A549 (cell line): Measurements from ENCODE around the gene SLU7. TPM values are rescaled to one million over a fixed set of nuclear protein-coding genes. Genes with fewer than 3 reads are reported as not detected.

Experiments
- ATAC-seq, 2 experiments: fragments of 200-7000 bp in 1 of 2; fragments of >200 bp in 1 of 2; cut with Nextera tagmentation in 1 of 2; cut with Tn5 transposase in 1 of 2; 3 replicates each; pipeline versions ENCODE4 v1.8.0 to v1.9.1; 2018 to 2020; ENCODE audit warnings: mild to moderate bottlenecking in 1 of 2, moderate library complexity in 1 of 2
- CTCF ChIA-PET: fragments of 300-600 bp; sonication (Branson Sonifier 250); formaldehyde crosslinking; extraction: SDS; loops from one replicate; lab custom pipeline; 2021; ENCODE audit warnings: antibody characterized with exemption, inconsistent platforms; lab: Yijun Ruan, JAX
- POLR2A ChIA-PET: fragments of 350-600 bp; formaldehyde crosslinking; extraction: SDS; loops from one replicate; lab custom pipeline; 2021; ENCODE audit warnings: antibody characterized with exemption, inconsistent platforms; lab: Yijun Ruan, JAX
- DNase-seq, 2 experiments: peaks; one replicate each; pipeline versions ENCODE4 v3.0.0 to v3.0.0-alpha.2; 2011 to 2016; ENCODE audit warnings: low read depth in 1 of 2, low spot score in 1 of 2
- FAIRE-seq: peaks from 2 replicates; lab custom pipeline; 2011; peaks lifted over from hg19 to GRCh38; lab: Jason Lieb, UNC
- H3K27ac ChIP-seq, 2 experiments: fragments of >200 bp; sonication (Bioruptor Twin); formaldehyde crosslinking; 3 replicates each; pipeline ENCODE4 v1.5.1; 2016 to 2017
- H3K4me1 ChIP-seq: fragments of >200 bp; sonication (Bioruptor Twin); formaldehyde crosslinking; 3 replicates; pipeline ENCODE4 v1.6.1; 2016
- H3K4me2 ChIP-seq: fragments of >200 bp; sonication (Bioruptor Twin); formaldehyde crosslinking; 3 replicates; pipeline ENCODE4 v1.6.1; 2016
- H3K4me3 ChIP-seq: fragments of >200 bp; sonication (Bioruptor Twin); formaldehyde crosslinking; 3 replicates; pipeline ENCODE4 v1.5.1; 2016
- H3K9me3 ChIP-seq: fragments of >200 bp; sonication (Bioruptor Twin); formaldehyde crosslinking; 3 replicates; pipeline ENCODE4 v1.6.1; 2016
- CHD4 ChIP-seq: fragments of 200-600 bp; sonication (generic); IDR thresholded peaks from 2 replicates; pipeline ENCODE4 v1.6.1; 2016; ENCODE audit warnings: antibody characterized with exemption, mild to moderate bottlenecking, borderline replicate concordance
- EHMT2 ChIP-seq: fragments of 200-600 bp; sonication (generic); IDR thresholded peaks from 2 replicates; pipeline ENCODE4 v1.6.1; 2016; ENCODE audit warnings: antibody characterized with exemption, low read depth, mild to moderate bottlenecking, moderate library complexity
- ESRRA ChIP-seq: fragments of 150-350 bp; IDR thresholded peaks from 2 replicates; pipeline ENCODE4 v1.6.1; 2014; ENCODE audit warnings: mild to moderate bottlenecking, low read length, borderline replicate concordance
- FOSB ChIP-seq: fragments of 250-450 bp; sonication (Bioruptor Pico); IDR thresholded peaks from 2 replicates; pipeline ENCODE4 v1.5.0; 2020; ENCODE audit warnings: mild to moderate bottlenecking, moderate library complexity
- FOXS1 ChIP-seq: fragments of 250-450 bp; sonication (Bioruptor Pico); IDR thresholded peaks from 2 replicates; pipeline ENCODE4 v1.5.0; 2020; ENCODE audit warnings: mild to moderate bottlenecking, moderate library complexity
- GATA3 ChIP-seq: IDR thresholded peaks from 2 replicates; pipeline ENCODE4 v1.6.1; 2012; ENCODE audit warnings: borderline replicate concordance
- HEYL ChIP-seq: fragments of 250-450 bp; sonication (Bioruptor Pico); IDR thresholded peaks from 2 replicates; pipeline ENCODE4 v1.8.0; 2021; ENCODE audit warnings: mild to moderate bottlenecking, moderate library complexity
- MAZ ChIP-seq: fragments of 150-350 bp; IDR thresholded peaks from 2 replicates; pipeline ENCODE4 v1.6.1; 2014; ENCODE audit warnings: antibody characterized with exemption, low read depth, low read length, borderline replicate concordance
- MYC ChIP-seq: IDR thresholded peaks from 2 replicates; pipeline ENCODE4 v1.6.1; 2012; ENCODE audit warnings: mild to moderate bottlenecking, inconsistent platforms, low read length, improper control_type of control experiment, borderline replicate concordance
- NFE2L2 ChIP-seq: fragments of 150-350 bp; conservative IDR thresholded peaks from 2 replicates; pipeline ENCODE4 v1.6.1; 2014; ENCODE audit warnings: low read length
- PHF8 ChIP-seq: fragments of 200-600 bp; sonication (generic); IDR thresholded peaks from 2 replicates; pipeline ENCODE4 v1.6.1; 2016; ENCODE audit warnings: low read depth, mild to moderate bottlenecking, antibody characterized with exemption, moderate library complexity, borderline replicate concordance
- POLR2AphosphoS2 ChIP-seq: conservative IDR thresholded peaks from 2 replicates; pipeline ENCODE4 v1.6.1; 2012; ENCODE audit warnings: low read length, improper control_type of control experiment, inconsistent platforms
- RCOR1 ChIP-seq: fragments of 150-350 bp; IDR thresholded peaks from 2 replicates; pipeline ENCODE4 v1.6.1; 2014; ENCODE audit warnings: antibody characterized with exemption, low read length, low read depth
- SMC3 ChIP-seq: fragments of >200 bp; sonication (Bioruptor Twin); formaldehyde crosslinking; IDR thresholded peaks from 3 replicates; pipeline ENCODE4 v1.6.1; 2018; ENCODE audit warnings: inconsistent platforms
- WGBS: methylation state at CpG from one replicate; pipeline ENCODE4 v1.1.6; 2017; ENCODE audit errors: missing lambda C conversion rate; 5-methylcytosine and 5-hydroxymethylcytosine counted together
- polyA plus RNA-seq, 4 experiments: library from polyadenylated mRNA; depleted of rRNA in 3 of 4; stranded (reverse); fragments of >200 nt; fragmentation: RNase III in 1 of 4; extraction: RNeasy Plus Mini Kit Qiagen cat#74134 plus additional on column Dnase treatment in 1 of 4; gene quantifications; 2 replicates in 3 of 4; 3 replicates in 1 of 4; pipeline ENCODE4 v1.2.3, GENCODE V29; 2011 to 2017
- TF ChIP-seq, protein P1 (sequence below): fragments of >200 bp; sonication (Bioruptor Twin); formaldehyde crosslinking; IDR thresholded peaks from 2 replicates; pipeline ENCODE4 v1.6.1; 2016
- TF ChIP-seq, protein P2 (sequence below): IDR thresholded peaks from 2 replicates; pipeline ENCODE4 v1.6.1; 2012
- TF ChIP-seq, protein P3 (sequence below): fragments of >200 bp; sonication (Bioruptor Twin); formaldehyde crosslinking; IDR thresholded peaks from 3 replicates; pipeline ENCODE4 v1.5.1; 2016
- TF ChIP-seq, protein P4 (sequence below): fragments of 200-600 bp; sonication (generic); IDR thresholded peaks from 2 replicates; pipeline ENCODE4 v1.6.1; 2016; ENCODE audit warnings: antibody characterized with exemption, mild to moderate bottlenecking, moderate library complexity
- TF ChIP-seq, protein P5 (sequence below): fragments of 250-450 bp; sonication (Bioruptor Pico); IDR thresholded peaks from 2 replicates; pipeline ENCODE4 v1.5.0; 2020; ENCODE audit warnings: low read depth, mild to moderate bottlenecking, moderate library complexity

Gene SLU7
- polyA plus RNA-seq, 2 of the 4 experiments (the other 2 are of a cell fraction) = 67.0 to 75.5 TPM

DNA sequence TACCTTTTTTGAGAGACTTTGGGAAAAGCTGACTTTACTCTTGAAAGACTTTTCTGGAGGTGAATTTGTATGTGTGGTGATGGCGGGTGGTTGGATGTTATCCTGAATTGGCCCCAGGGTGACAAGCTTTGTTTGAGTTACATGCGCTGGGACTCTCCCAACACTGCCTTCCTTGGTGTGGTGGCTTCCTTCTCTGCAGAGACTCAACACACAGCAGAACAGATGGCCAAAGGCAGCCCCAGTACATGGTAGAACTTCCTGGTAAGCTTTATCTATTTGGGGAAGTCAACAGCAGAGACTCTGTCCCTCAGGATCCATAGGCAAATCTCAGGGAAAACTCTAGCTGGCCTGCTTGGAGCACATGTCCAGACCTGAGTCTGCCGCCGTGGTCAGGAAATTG, 66.6 kb downstream of the SLU7 start:
- Histone ChIP-seq H3K27ac (no peak overlapping the region), H3K4me3 (no peak overlapping the region), H3K9me3 (no peaks in the 10 kb centered on the region), H3K4me1 (no peaks in the 10 kb centered on the region), H3K4me2 (no peak overlapping the region)
- ChIA-PET POLR2A (interaction anchor here (0.7 kb wide), 1 partner anchor 160 kb away, joined by 3 read pairs; no protein-coding TSS in a partner anchor), CTCF (interaction anchor here (0.7 to 2.1 kb wide), 10 partner anchors 10 to 365 kb away, joined by 3 to 13 read pairs (median 4); no protein-coding TSS in a partner anchor)
- DNase-seq (no peak), FAIRE-seq (no peak), ATAC-seq (no peak)
- no peak for TF ChIP-seq GATA3
- TF ChIP-seq CHD4 = no peak
- no peak for TF ChIP-seq MYC
- no peak for TF ChIP-seq PHF8
- no peak for TF ChIP-seq EHMT2
- no peak for TF ChIP-seq ESRRA
- TF ChIP-seq, protein P1, sequence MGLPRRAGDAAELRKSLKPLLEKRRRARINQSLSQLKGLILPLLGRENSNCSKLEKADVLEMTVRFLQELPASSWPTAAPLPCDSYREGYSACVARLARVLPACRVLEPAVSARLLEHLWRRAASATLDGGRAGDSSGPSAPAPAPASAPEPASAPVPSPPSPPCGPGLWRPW = no peak
- TF ChIP-seq, protein P2, sequence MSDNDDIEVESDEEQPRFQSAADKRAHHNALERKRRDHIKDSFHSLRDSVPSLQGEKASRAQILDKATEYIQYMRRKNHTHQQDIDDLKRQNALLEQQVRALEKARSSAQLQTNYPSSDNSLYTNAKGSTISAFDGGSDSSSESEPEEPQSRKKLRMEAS = no peak
- TF ChIP-seq MAZ = no peak
- no peak for TF ChIP-seq FOSB (CRISPR knock-in tag)
- TF ChIP-seq, protein P3, sequence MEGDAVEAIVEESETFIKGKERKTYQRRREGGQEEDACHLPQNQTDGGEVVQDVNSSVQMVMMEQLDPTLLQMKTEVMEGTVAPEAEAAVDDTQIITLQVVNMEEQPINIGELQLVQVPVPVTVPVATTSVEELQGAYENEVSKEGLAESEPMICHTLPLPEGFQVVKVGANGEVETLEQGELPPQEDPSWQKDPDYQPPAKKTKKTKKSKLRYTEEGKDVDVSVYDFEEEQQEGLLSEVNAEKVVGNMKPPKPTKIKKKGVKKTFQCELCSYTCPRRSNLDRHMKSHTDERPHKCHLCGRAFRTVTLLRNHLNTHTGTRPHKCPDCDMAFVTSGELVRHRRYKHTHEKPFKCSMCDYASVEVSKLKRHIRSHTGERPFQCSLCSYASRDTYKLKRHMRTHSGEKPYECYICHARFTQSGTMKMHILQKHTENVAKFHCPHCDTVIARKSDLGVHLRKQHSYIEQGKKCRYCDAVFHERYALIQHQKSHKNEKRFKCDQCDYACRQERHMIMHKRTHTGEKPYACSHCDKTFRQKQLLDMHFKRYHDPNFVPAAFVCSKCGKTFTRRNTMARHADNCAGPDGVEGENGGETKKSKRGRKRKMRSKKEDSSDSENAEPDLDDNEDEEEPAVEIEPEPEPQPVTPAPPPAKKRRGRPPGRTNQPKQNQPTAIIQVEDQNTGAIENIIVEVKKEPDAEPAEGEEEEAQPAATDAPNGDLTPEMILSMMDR = no peak
- TF ChIP-seq POLR2AphosphoS2 = no peak
- no peak for TF ChIP-seq FOXS1 (CRISPR knock-in tag)
- TF ChIP-seq, protein P4, sequence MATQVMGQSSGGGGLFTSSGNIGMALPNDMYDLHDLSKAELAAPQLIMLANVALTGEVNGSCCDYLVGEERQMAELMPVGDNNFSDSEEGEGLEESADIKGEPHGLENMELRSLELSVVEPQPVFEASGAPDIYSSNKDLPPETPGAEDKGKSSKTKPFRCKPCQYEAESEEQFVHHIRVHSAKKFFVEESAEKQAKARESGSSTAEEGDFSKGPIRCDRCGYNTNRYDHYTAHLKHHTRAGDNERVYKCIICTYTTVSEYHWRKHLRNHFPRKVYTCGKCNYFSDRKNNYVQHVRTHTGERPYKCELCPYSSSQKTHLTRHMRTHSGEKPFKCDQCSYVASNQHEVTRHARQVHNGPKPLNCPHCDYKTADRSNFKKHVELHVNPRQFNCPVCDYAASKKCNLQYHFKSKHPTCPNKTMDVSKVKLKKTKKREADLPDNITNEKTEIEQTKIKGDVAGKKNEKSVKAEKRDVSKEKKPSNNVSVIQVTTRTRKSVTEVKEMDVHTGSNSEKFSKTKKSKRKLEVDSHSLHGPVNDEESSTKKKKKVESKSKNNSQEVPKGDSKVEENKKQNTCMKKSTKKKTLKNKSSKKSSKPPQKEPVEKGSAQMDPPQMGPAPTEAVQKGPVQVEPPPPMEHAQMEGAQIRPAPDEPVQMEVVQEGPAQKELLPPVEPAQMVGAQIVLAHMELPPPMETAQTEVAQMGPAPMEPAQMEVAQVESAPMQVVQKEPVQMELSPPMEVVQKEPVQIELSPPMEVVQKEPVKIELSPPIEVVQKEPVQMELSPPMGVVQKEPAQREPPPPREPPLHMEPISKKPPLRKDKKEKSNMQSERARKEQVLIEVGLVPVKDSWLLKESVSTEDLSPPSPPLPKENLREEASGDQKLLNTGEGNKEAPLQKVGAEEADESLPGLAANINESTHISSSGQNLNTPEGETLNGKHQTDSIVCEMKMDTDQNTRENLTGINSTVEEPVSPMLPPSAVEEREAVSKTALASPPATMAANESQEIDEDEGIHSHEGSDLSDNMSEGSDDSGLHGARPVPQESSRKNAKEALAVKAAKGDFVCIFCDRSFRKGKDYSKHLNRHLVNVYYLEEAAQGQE = no peak
- TF ChIP-seq SMC3 = no peak
- TF ChIP-seq RCOR1 = no peak
- TF ChIP-seq, protein P5, sequence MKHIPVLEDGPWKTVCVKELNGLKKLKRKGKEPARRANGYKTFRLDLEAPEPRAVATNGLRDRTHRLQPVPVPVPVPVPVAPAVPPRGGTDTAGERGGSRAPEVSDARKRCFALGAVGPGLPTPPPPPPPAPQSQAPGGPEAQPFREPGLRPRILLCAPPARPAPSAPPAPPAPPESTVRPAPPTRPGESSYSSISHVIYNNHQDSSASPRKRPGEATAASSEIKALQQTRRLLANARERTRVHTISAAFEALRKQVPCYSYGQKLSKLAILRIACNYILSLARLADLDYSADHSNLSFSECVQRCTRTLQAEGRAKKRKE = no peak
- TF ChIP-seq HEYL (CRISPR knock-in tag) = no peak
- TF ChIP-seq NFE2L2 = no peak
- WGBS = 92% methylated on average over 4 of the region's 4 CpGs

Other genes starting within 250 kb of the SLU7 start
- 0.62 and 0.93 TPM in 2 replicates for gene FABP6, start 189.6 kb downstream of the SLU7 start, polyA plus RNA-seq (2011; rRNA removed)
- 0.63 to 0.99 TPM (median 0.75 TPM) in 3 replicates for gene FABP6, start 189.6 kb downstream of the SLU7 start, polyA plus RNA-seq (2017; fragmentation: RNase III; extraction: RNeasy Plus Mini Kit Qiagen cat#74134 plus additional on column Dnase treatment)
- 16.2 and 16.8 TPM in 2 replicates for gene CCNJL, start 106.5 kb downstream of the SLU7 start, polyA plus RNA-seq (2011; rRNA removed)
- 6.6 to 8.4 TPM (median 7.4 TPM) in 3 replicates for gene CCNJL, start 106.5 kb downstream of the SLU7 start, polyA plus RNA-seq (2017; fragmentation: RNase III; extraction: RNeasy Plus Mini Kit Qiagen cat#74134 plus additional on column Dnase treatment)
- gene C1QTNF2, start 48.5 kb downstream of the SLU7 start, polyA plus RNA-seq (2011; rRNA removed) = 0.04 TPM in 1 of 2 replicates, not detected in the other
- 0.06 to 0.08 TPM (median 0.08 TPM) in 3 replicates for gene C1QTNF2, start 48.5 kb downstream of the SLU7 start, polyA plus RNA-seq (2017; fragmentation: RNase III; extraction: RNeasy Plus Mini Kit Qiagen cat#74134 plus additional on column Dnase treatment)
- gene FAM200C, start 19.0 kb downstream of the SLU7 start, polyA plus RNA-seq (2011; rRNA removed) = 4.3 TPM in 2 replicates
- 2.5 to 2.7 TPM (median 2.6 TPM) in 3 replicates for gene FAM200C, start 19.0 kb downstream of the SLU7 start, polyA plus RNA-seq (2017; fragmentation: RNase III; extraction: RNeasy Plus Mini Kit Qiagen cat#74134 plus additional on column Dnase treatment)
- 180 and 227 TPM in 2 replicates for gene PTTG1, start 2.8 kb upstream of the SLU7 start, polyA plus RNA-seq (2011; rRNA removed)
- gene PTTG1, start 2.8 kb upstream of the SLU7 start, polyA plus RNA-seq (2017; fragmentation: RNase III; extraction: RNeasy Plus Mini Kit Qiagen cat#74134 plus additional on column Dnase treatment) = 195 to 226 TPM (median 222 TPM) in 3 replicates